Cerebellar nuclear complex (tissue), 1 donor: Measurements from ENCODE around the gene KCTD5.
"Not testable (repeated sequence)": the region's sequence is repeated elsewhere in the genome, so short reads cannot be mapped to it uniquely, and the experiment has no call there.

Experiments
- DNase-seq, 2 experiments: peaks; one replicate each; lab custom pipeline; 2025; lab: John Stamatoyannopoulos, UW

Gene KCTD5

GRCh38 chr16:2682209-2683021, at the start of gene KCTD5:
Gene KCTD5, plus strand, starts transcription at chr16:2682523. Its CDS starts 26 bp downstream, at chr16:2682549.
- peak; percentile 46 to 83 for DNase-seq

- not testable (repeated sequence) for DNase-seq
These were observed 43.1 kb upstream of the KCTD5 start for GRCh38 chr16:2639071-2639721.

GRCh38 chr16:2639722-2640072, 42.6 kb upstream of the KCTD5 start:
- DNase-seq: not testable (repeated sequence)

GRCh38 chr16:2642561-2642960, 39.8 kb upstream of the KCTD5 start:
- not testable (repeated sequence) for DNase-seq

GRCh38 chr16:2644754-2645453, 37.4 kb upstream of the KCTD5 start:
- DNase-seq: not testable (repeated sequence)

GRCh38 chr16:2651268-2651871, 31.0 kb upstream of the KCTD5 start:
- DNase-seq: not testable (repeated sequence)

GRCh38 chr16:2653915-2654314, 28.4 kb upstream of the KCTD5 start:
- DNase-seq: not testable (repeated sequence)

GRCh38 chr16:2654949-2655348, 27.4 kb upstream of the KCTD5 start:
- not testable (repeated sequence) for DNase-seq

- no peak for DNase-seq
These were observed 25.3 kb upstream of the KCTD5 start for GRCh38 chr16:2656985-2657384.

- DNase-seq: not testable (repeated sequence)
These were observed 24.5 kb upstream of the KCTD5 start for GRCh38 chr16:2657803-2658202.

- DNase-seq: not testable (repeated sequence)
These were observed 22.8 kb upstream of the KCTD5 start for GRCh38 chr16:2659560-2659959.

GRCh38 chr16:2660014-2660662, 22.2 kb upstream of the KCTD5 start:
- not testable (repeated sequence) for DNase-seq

GRCh38 chr16:2660755-2661373, 21.5 kb upstream of the KCTD5 start:
- DNase-seq: not testable (repeated sequence)

GRCh38 chr16:2663553-2664546, 18.5 kb upstream of the KCTD5 start:
- DNase-seq: no peak

- DNase-seq: no peak
These were observed 17.7 kb upstream of the KCTD5 start for GRCh38 chr16:2664574-2664982.

GRCh38 chr16:2666671-2667070, 15.7 kb upstream of the KCTD5 start:
- DNase-seq: not testable (repeated sequence)

- DNase-seq: not testable (repeated sequence)
These were observed 12.7 kb upstream of the KCTD5 start for GRCh38 chr16:2669587-2669986.

- peak in 1 of 2 experiments; percentile 20 for DNase-seq
These were observed 12.3 kb upstream of the KCTD5 start for GRCh38 chr16:2670017-2670416.

- DNase-seq: not testable (repeated sequence)
These were observed 11.1 kb upstream of the KCTD5 start for GRCh38 chr16:2671193-2671592.

GRCh38 chr16:2671741-2672140, 10.6 kb upstream of the KCTD5 start:
- DNase-seq: no peak
